ENCODE results near the gene ACOT12. TPM values are rescaled to one million over a fixed set of nuclear protein-coding genes. Genes with fewer than 3 reads are reported as not detected.
"Not testable (repeated sequence)": the region's sequence is repeated elsewhere in the genome, so short reads cannot be mapped to it uniquely, and the experiment has no call there.

Gene ACOT12
- total and polyA plus RNA-seq, 4 donors, result 0.80 to 3.8 (median 1.6) TPM

- Histone ChIP-seq H3K4me3 (ENCODE audit: low read depth, low read length) (no peak overlapping the region), H3K27me3 (ENCODE audit: control insufficient read depth, insufficient read depth, low read length) (no peaks in the 10 kb centered on the region), H3K9me3 (ENCODE audit: control insufficient read depth, insufficient read depth, low read length) (no peaks in the 10 kb centered on the region), H3K36me3 (ENCODE audit: control insufficient read depth, insufficient read depth, low read length) (no peaks in the 10 kb centered on the region), H3K4me1 (ENCODE audit: control insufficient read depth, insufficient read depth, low read length) (peaks cover 3% of the 10 kb centered on the region), H3K27ac (ENCODE audit: low read depth, low read length) (no peak overlapping the region)
- WGBS (ENCODE audit: insufficient coverage), result no CpG with 5 or more reads among the region's 2 CpGs
- DNase-seq (ENCODE audit: low read depth in 4 of 6, low spot score in 6 of 6), result no peak
Measured at GRCh38 chr5:81354093-81354492, 39.8 kb downstream of the ACOT12 start.

- no peak for DNase-seq (ENCODE audit: low read depth in 4 of 6, low spot score in 6 of 6)
- no peak overlapping the region for H3K27ac ChIP-seq (ENCODE audit: low read depth, low read length)
- no peaks in the 10 kb centered on the region for H3K36me3 ChIP-seq (ENCODE audit: control insufficient read depth, insufficient read depth, low read length)
- H3K4me3 ChIP-seq (ENCODE audit: low read depth, low read length), result no peak overlapping the region
- no peaks in the 10 kb centered on the region for H3K4me1 ChIP-seq (ENCODE audit: control insufficient read depth, insufficient read depth, low read length)
- 78% methylated on average over 2 of the region's 5 CpGs for WGBS (ENCODE audit: insufficient coverage)
- no peaks in the 10 kb centered on the region for H3K9me3 ChIP-seq (ENCODE audit: control insufficient read depth, insufficient read depth, low read length)
- H3K27me3 ChIP-seq (ENCODE audit: control insufficient read depth, insufficient read depth, low read length), result no peaks in the 10 kb centered on the region
Measured at GRCh38 chr5:81353189-81353588, 40.7 kb downstream of the ACOT12 start.

GRCh38 chr5:81350507-81350906, 43.4 kb downstream of the ACOT12 start:
- no peak overlapping the region for H3K27ac ChIP-seq (ENCODE audit: low read depth, low read length)
- no peaks in the 10 kb centered on the region for H3K36me3 ChIP-seq (ENCODE audit: control insufficient read depth, insufficient read depth, low read length)
- no peaks in the 10 kb centered on the region for H3K27me3 ChIP-seq (ENCODE audit: control insufficient read depth, insufficient read depth, low read length)
- H3K4me1 ChIP-seq (ENCODE audit: control insufficient read depth, insufficient read depth, low read length), result no peaks in the 10 kb centered on the region
- H3K9me3 ChIP-seq (ENCODE audit: control insufficient read depth, insufficient read depth, low read length), result no peaks in the 10 kb centered on the region
- peak in 1 of 6 donors; percentile 4 for DNase-seq (ENCODE audit: low read depth in 4 of 6, low spot score in 6 of 6)
- H3K4me3 ChIP-seq (ENCODE audit: low read depth, low read length), result no peak overlapping the region

GRCh38 chr5:81349161-81349560, 44.8 kb downstream of the ACOT12 start:
- DNase-seq (ENCODE audit: low read depth in 4 of 6, low spot score in 6 of 6), result no peak
- WGBS (ENCODE audit: insufficient coverage), result 76% methylated on average over 4 of the region's 4 CpGs
- Histone ChIP-seq H3K9me3 (ENCODE audit: control insufficient read depth, insufficient read depth, low read length) (no peaks in the 10 kb centered on the region), H3K27me3 (ENCODE audit: control insufficient read depth, insufficient read depth, low read length) (no peaks in the 10 kb centered on the region), H3K4me3 (ENCODE audit: low read depth, low read length) (no peak overlapping the region), H3K4me1 (ENCODE audit: control insufficient read depth, insufficient read depth, low read length) (no peaks in the 10 kb centered on the region), H3K36me3 (ENCODE audit: control insufficient read depth, insufficient read depth, low read length) (no peaks in the 10 kb centered on the region), H3K27ac (ENCODE audit: low read depth, low read length) (no peak overlapping the region)

- H3K36me3 ChIP-seq (ENCODE audit: control insufficient read depth, insufficient read depth, low read length), result no peaks in the 10 kb centered on the region
- no peaks in the 10 kb centered on the region for H3K9me3 ChIP-seq (ENCODE audit: control insufficient read depth, insufficient read depth, low read length)
- H3K4me1 ChIP-seq (ENCODE audit: control insufficient read depth, insufficient read depth, low read length), result no peaks in the 10 kb centered on the region
- no peak overlapping the region for H3K27ac ChIP-seq (ENCODE audit: low read depth, low read length)
- no peaks in the 10 kb centered on the region for H3K27me3 ChIP-seq (ENCODE audit: control insufficient read depth, insufficient read depth, low read length)
- DNase-seq (ENCODE audit: low read depth in 4 of 6, low spot score in 6 of 6), result no peak
- 100% methylated on average over 2 of the region's 5 CpGs for WGBS (ENCODE audit: insufficient coverage)
- H3K4me3 ChIP-seq (ENCODE audit: low read depth, low read length), result no peak overlapping the region
Measured at GRCh38 chr5:81345411-81346003, 48.4 kb downstream of the ACOT12 start.

GRCh38 chr5:81344736-81345135, 49.2 kb downstream of the ACOT12 start:
- Histone ChIP-seq H3K36me3 (ENCODE audit: control insufficient read depth, insufficient read depth, low read length) (no peaks in the 10 kb centered on the region), H3K9me3 (ENCODE audit: control insufficient read depth, insufficient read depth, low read length) (no peaks in the 10 kb centered on the region), H3K27me3 (ENCODE audit: control insufficient read depth, insufficient read depth, low read length) (no peaks in the 10 kb centered on the region), H3K27ac (ENCODE audit: low read depth, low read length) (no peak overlapping the region), H3K4me1 (ENCODE audit: control insufficient read depth, insufficient read depth, low read length) (no peaks in the 10 kb centered on the region), H3K4me3 (ENCODE audit: low read depth, low read length) (no peak overlapping the region)
- 90% methylated on average over 8 of the region's 13 CpGs for WGBS (ENCODE audit: insufficient coverage)
- DNase-seq (ENCODE audit: low read depth in 4 of 6, low spot score in 6 of 6), result no peak

GRCh38 chr5:81338213-81338612, 55.7 kb downstream of the ACOT12 start:
- not testable (repeated sequence) for H3K9me3 ChIP-seq (ENCODE audit: control insufficient read depth, insufficient read depth, low read length); H3K27ac ChIP-seq (ENCODE audit: low read depth, low read length); H3K4me1 ChIP-seq (ENCODE audit: control insufficient read depth, insufficient read depth, low read length); DNase-seq (ENCODE audit: low read depth in 4 of 6, low spot score in 6 of 6); H3K27me3 ChIP-seq (ENCODE audit: control insufficient read depth, insufficient read depth, low read length); H3K4me3 ChIP-seq (ENCODE audit: low read depth, low read length); H3K36me3 ChIP-seq (ENCODE audit: control insufficient read depth, insufficient read depth, low read length)
- WGBS (ENCODE audit: insufficient coverage), result 92% methylated on average over 2 of the region's 3 CpGs

- H3K27me3 ChIP-seq (ENCODE audit: control insufficient read depth, insufficient read depth, low read length), result no peaks in the 10 kb centered on the region
- WGBS (ENCODE audit: insufficient coverage), result 75% methylated on average over 2 of the region's 2 CpGs
- no peaks in the 10 kb centered on the region for H3K9me3 ChIP-seq (ENCODE audit: control insufficient read depth, insufficient read depth, low read length)
- no peak for DNase-seq (ENCODE audit: low read depth in 4 of 6, low spot score in 6 of 6)
- H3K36me3 ChIP-seq (ENCODE audit: control insufficient read depth, insufficient read depth, low read length), result no peaks in the 10 kb centered on the region
- no peak overlapping the region for H3K4me3 ChIP-seq (ENCODE audit: low read depth, low read length)
- H3K27ac ChIP-seq (ENCODE audit: low read depth, low read length), result no peak overlapping the region
- H3K4me1 ChIP-seq (ENCODE audit: control insufficient read depth, insufficient read depth, low read length), result no peaks in the 10 kb centered on the region
Measured at GRCh38 chr5:81337803-81338202, 56.1 kb downstream of the ACOT12 start.

- Histone ChIP-seq H3K9me3 (ENCODE audit: control insufficient read depth, insufficient read depth, low read length) (no peaks in the 10 kb centered on the region), H3K27ac (ENCODE audit: low read depth, low read length) (no peak overlapping the region), H3K27me3 (ENCODE audit: control insufficient read depth, insufficient read depth, low read length) (no peaks in the 10 kb centered on the region), H3K4me3 (ENCODE audit: low read depth, low read length) (no peak overlapping the region), H3K36me3 (ENCODE audit: control insufficient read depth, insufficient read depth, low read length) (no peaks in the 10 kb centered on the region), H3K4me1 (ENCODE audit: control insufficient read depth, insufficient read depth, low read length) (no peaks in the 10 kb centered on the region)
- DNase-seq (ENCODE audit: low read depth in 4 of 6, low spot score in 6 of 6), result peak in 1 of 6 donors; percentile 9
- WGBS (ENCODE audit: insufficient coverage), result no CpG with 5 or more reads among the region's 1 CpG
Measured at GRCh38 chr5:81336556-81336955, 57.4 kb downstream of the ACOT12 start.

GRCh38 chr5:81335946-81336345, 58.0 kb downstream of the ACOT12 start:
- H3K4me3 ChIP-seq (ENCODE audit: low read depth, low read length), result no peak overlapping the region
- WGBS (ENCODE audit: insufficient coverage), result 64% methylated on average over 1 of the region's 2 CpGs

More at GRCh38 chr5:81335946-81336345, 58.0 kb downstream of the ACOT12 start:
- no peak for DNase-seq (ENCODE audit: low read depth in 4 of 6, low spot score in 6 of 6)
- no peaks in the 10 kb centered on the region for H3K4me1 ChIP-seq (ENCODE audit: control insufficient read depth, insufficient read depth, low read length)
- no peaks in the 10 kb centered on the region for H3K9me3 ChIP-seq (ENCODE audit: control insufficient read depth, insufficient read depth, low read length)
- no peaks in the 10 kb centered on the region for H3K36me3 ChIP-seq (ENCODE audit: control insufficient read depth, insufficient read depth, low read length)
- no peaks in the 10 kb centered on the region for H3K27me3 ChIP-seq (ENCODE audit: control insufficient read depth, insufficient read depth, low read length)
- H3K27ac ChIP-seq (ENCODE audit: low read depth, low read length), result no peak overlapping the region

All from spinal cord (tissue), 10 donors.